Osteocyte (in vitro differentiated cells): ENCODE data around the gene RFX3. TPM values are rescaled to one million over a fixed set of nuclear protein-coding genes. Genes with fewer than 3 reads are reported as not detected.
A peak's percentile ranks its signal among the peaks of the same experiment; 100 is the strongest.

ENCODE experiments used
- DNase-seq: peaks from one replicate; pipeline ENCODE4 v3.0.0; 2021; ENCODE audit warnings: mixed read lengths; ENCODE audit not compliant: unreplicated experiment; ENCODE audit errors: extremely low spot score
- H3K27ac Mint-ChIP-seq: one replicate; pipeline ENCODE4 v1.8.0; 2021; ENCODE audit warnings: mild to moderate bottlenecking, mixed read lengths; ENCODE audit not compliant: unreplicated experiment
- H3K27me3 Mint-ChIP-seq: one replicate; pipeline ENCODE4 v1.8.0; 2021; ENCODE audit warnings: mixed read lengths; ENCODE audit not compliant: unreplicated experiment
- H3K36me3 Mint-ChIP-seq: one replicate; pipeline ENCODE4 v1.8.0; 2021; ENCODE audit warnings: mixed read lengths; ENCODE audit not compliant: unreplicated experiment
- H3K4me1 Mint-ChIP-seq: one replicate; pipeline ENCODE4 v1.8.0; 2021; ENCODE audit warnings: mixed read lengths; ENCODE audit not compliant: unreplicated experiment
- H3K4me3 Mint-ChIP-seq: one replicate; pipeline ENCODE4 v1.8.0; 2021; ENCODE audit warnings: mild to moderate bottlenecking, moderate library complexity, mixed read lengths; ENCODE audit not compliant: unreplicated experiment
- H3K9me3 Mint-ChIP-seq: one replicate; pipeline ENCODE4 v1.8.0; 2021; ENCODE audit warnings: mixed read lengths; ENCODE audit not compliant: unreplicated experiment
- CTCF ChIP-seq: fragments of 200-600 bp; sonication (generic); IDR thresholded peaks from 2 replicates; pipeline ENCODE4 v1.5.0; 2021; ENCODE audit warnings: antibody characterized with exemption, mild to moderate bottlenecking, moderate library complexity
- total RNA-seq: library from RNA; stranded (reverse); gene quantifications from 2 replicates; pipeline ENCODE4 v1.2.1, GENCODE V29; 2021

RFX3 gene
- total RNA-seq, 1 donor from 2014 or later = 10.0 TPM

- DNase-seq = no peak
- Mint-ChIP-seq H3K27me3 (no peaks in the 10 kb centered on the region), H3K9me3 (no peaks in the 10 kb centered on the region), H3K4me3 (no peak overlapping the region), H3K36me3 (no peaks in the 10 kb centered on the region), H3K4me1 (peaks cover 3% of the 10 kb centered on the region), H3K27ac (no peak overlapping the region)
- no peak for TF ChIP-seq CTCF
Measured at GRCh38 chr9:3447788-3448187, 78.0 kb downstream of the RFX3 start.

GRCh38 chr9:3447143-3447542 lies 78.7 kb downstream of the RFX3 start:
- DNase-seq = no peak
- H3K27me3 Mint-ChIP-seq = no peaks in the 10 kb centered on the region
- TF ChIP-seq CTCF = no peak
- no peaks in the 10 kb centered on the region for H3K36me3 Mint-ChIP-seq
- H3K4me1 Mint-ChIP-seq = peaks cover 3% of the 10 kb centered on the region
- no peak overlapping the region for H3K4me3 Mint-ChIP-seq
- H3K27ac Mint-ChIP-seq = no peak overlapping the region
- no peaks in the 10 kb centered on the region for H3K9me3 Mint-ChIP-seq

GRCh38 chr9:3446313-3446712 lies 79.5 kb downstream of the RFX3 start:
- Mint-ChIP-seq H3K27ac (no peak overlapping the region), H3K27me3 (no peaks in the 10 kb centered on the region)

GRCh38 chr9:3444016-3444415 lies 81.8 kb downstream of the RFX3 start:
- Mint-ChIP-seq H3K9me3 (no peaks in the 10 kb centered on the region), H3K27ac (no peak overlapping the region), H3K4me1 (no peaks in the 10 kb centered on the region), H3K27me3 (no peaks in the 10 kb centered on the region), H3K4me3 (no peak overlapping the region), H3K36me3 (no peaks in the 10 kb centered on the region)
- DNase-seq = no peak
- no peak for TF ChIP-seq CTCF

More at GRCh38 chr9:3446313-3446712, 79.5 kb downstream of the RFX3 start:
- Mint-ChIP-seq H3K9me3 (no peaks in the 10 kb centered on the region), H3K36me3 (no peaks in the 10 kb centered on the region), H3K4me1 (peaks cover 3% of the 10 kb centered on the region), H3K4me3 (no peak overlapping the region)
- no peak for TF ChIP-seq CTCF
- DNase-seq = no peak

GRCh38 chr9:3441197-3441816 lies 84.5 kb downstream of the RFX3 start:
- Mint-ChIP-seq H3K4me1 (peaks cover 3% of the 10 kb centered on the region), H3K27ac (no peak overlapping the region), H3K36me3 (no peaks in the 10 kb centered on the region), H3K27me3 (no peaks in the 10 kb centered on the region), H3K4me3 (no peak overlapping the region), H3K9me3 (no peaks in the 10 kb centered on the region)
- DNase-seq = no peak
- TF ChIP-seq CTCF = peak; percentile 70
